Activated T-cell treated with anti-CD3 and anti-CD28 coated beads, Interleukin-2, amount 50 U/mL, for 48 hours (primary cell): Measurements from ENCODE around the gene TMEM184C.

ENCODE experiments used
- DNase-seq, 2 experiments: peaks; one replicate each; pipeline ENCODE4 v3.0.0-alpha.2; 2020

Gene TMEM184C

GRCh38 chr4:147617173-147617840 is at the start of gene TMEM184C:
TMEM184C (plus strand) TSS chr4:147617397; CDS start chr4:147617957, 560 bp downstream.
- DNase-seq: peak; percentile 99 to 100

- no peak for DNase-seq
Measured at GRCh38 chr4:147570616-147571015, 46.6 kb upstream of the TMEM184C start.

- DNase-seq: no peak
Measured at GRCh38 chr4:147571036-147571770, 46.0 kb upstream of the TMEM184C start.

- no peak for DNase-seq
Measured at GRCh38 chr4:147576084-147576483, 41.1 kb upstream of the TMEM184C start.

- no peak for DNase-seq
Measured at GRCh38 chr4:147578051-147578476, 39.1 kb upstream of the TMEM184C start.

- DNase-seq: no peak
Measured at GRCh38 chr4:147578593-147578992, 38.6 kb upstream of the TMEM184C start.

GRCh38 chr4:147580396-147580795 is 36.8 kb upstream of the TMEM184C start:
- no peak for DNase-seq

- DNase-seq: no peak
Measured at GRCh38 chr4:147581606-147582350, 35.4 kb upstream of the TMEM184C start.

- no peak for DNase-seq
Measured at GRCh38 chr4:147582386-147583060, 34.7 kb upstream of the TMEM184C start.

- DNase-seq: no peak
Measured at GRCh38 chr4:147583876-147584275, 33.3 kb upstream of the TMEM184C start.

- no peak for DNase-seq
Measured at GRCh38 chr4:147586032-147586431, 31.2 kb upstream of the TMEM184C start.

- DNase-seq: no peak
Measured at GRCh38 chr4:147586637-147587036, 30.6 kb upstream of the TMEM184C start.

- no peak for DNase-seq
Measured at GRCh38 chr4:147587041-147587440, 30.2 kb upstream of the TMEM184C start.

GRCh38 chr4:147589586-147589985 is 27.6 kb upstream of the TMEM184C start:
- no peak for DNase-seq

- peak; percentile 65 to 67 for DNase-seq
Measured at GRCh38 chr4:147590249-147590920, 26.8 kb upstream of the TMEM184C start.

- DNase-seq: no peak
Measured at GRCh38 chr4:147591106-147591505, 26.1 kb upstream of the TMEM184C start.

GRCh38 chr4:147594107-147594506 is 23.1 kb upstream of the TMEM184C start:
- no peak for DNase-seq

- no peak for DNase-seq
Measured at GRCh38 chr4:147594578-147594977, 22.6 kb upstream of the TMEM184C start.

GRCh38 chr4:147596377-147596776 is 20.8 kb upstream of the TMEM184C start:
- no peak for DNase-seq

- DNase-seq: no peak
Measured at GRCh38 chr4:147596981-147597380, 20.2 kb upstream of the TMEM184C start.

- DNase-seq: no peak
Measured at GRCh38 chr4:147597561-147597960, 19.6 kb upstream of the TMEM184C start.

- no peak for DNase-seq
Measured at GRCh38 chr4:147599206-147599605, 18.0 kb upstream of the TMEM184C start.

- DNase-seq: no peak
Measured at GRCh38 chr4:147599769-147600168, 17.4 kb upstream of the TMEM184C start.
